ENCODE measurements around the gene ACOT8. TPM values are rescaled to one million over a fixed set of nuclear protein-coding genes. Genes with fewer than 3 reads are reported as not detected.

Gene ACOT8
- total and polyA plus RNA-seq, 9 of the 15 experiments (the other 6 are each of a cell fraction or from before 2014, with no cell fraction given), result 8.2 to 46.7 (median 20.7) TPM

DNA sequence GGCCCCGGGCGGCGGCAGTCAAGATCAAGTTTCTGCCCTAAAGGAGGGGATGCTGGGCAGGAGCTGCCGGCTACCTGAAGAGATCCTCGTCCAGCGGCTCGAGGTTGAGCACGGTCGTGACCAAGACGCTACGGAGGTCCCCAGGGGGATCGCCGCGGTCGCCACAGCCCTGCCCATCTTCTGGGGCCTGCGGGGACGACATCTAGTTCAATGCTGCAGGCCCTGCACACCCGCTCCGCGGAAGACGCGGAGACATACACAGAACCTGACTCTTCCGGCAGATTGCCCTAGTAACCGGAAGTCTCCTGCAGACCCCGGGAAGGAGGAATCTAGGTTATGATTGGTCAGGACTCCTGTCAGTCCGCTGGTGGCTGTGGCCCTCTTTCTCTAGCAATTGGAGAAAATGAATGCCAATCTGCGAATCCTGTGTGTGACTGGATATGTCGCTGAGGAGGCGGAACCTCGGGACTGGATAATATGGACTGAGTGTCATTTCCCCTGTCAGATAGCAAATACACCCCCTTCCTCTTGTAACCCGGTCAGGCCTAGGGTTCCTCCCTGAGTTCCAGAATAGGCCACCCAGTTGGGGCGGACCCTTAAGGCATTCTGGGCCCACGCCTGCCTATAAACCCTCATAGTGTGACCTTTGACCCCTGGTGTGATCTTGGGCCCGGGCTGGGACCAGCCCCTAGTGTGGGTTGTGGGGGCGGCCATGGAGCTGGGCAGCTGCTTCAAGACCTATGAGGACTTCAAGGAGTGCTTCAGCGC lies at the start of gene ACOT8, which contains the start of gene ZSWIM3 (continued):
- TF ChIP-seq PKNOX1 (IDR thresholded peaks at IDR 0.05) (peak; percentile 100), DMBX1 (CRISPR knock-in tag; IDR thresholded peaks at IDR 0.05; ENCODE audit: borderline replicate concordance) (no peak), ETV6 (IDR thresholded peaks at IDR 0.05; ENCODE audit: borderline replicate concordance in 1 of 2, low read depth in 2 of 2, low read length in 1 of 2) (no peak), ETV6 (CRISPR knock-in tag; IDR thresholded peaks at IDR 0.05; ENCODE audit: borderline replicate concordance) (no peak), SIN3B (IDR thresholded peaks at IDR 0.05; ENCODE audit: low read depth) (peak; percentile 62), CEBPG (CRISPR knock-in tag; IDR thresholded peaks at IDR 0.05) (no peak), CEBPG (tag; conservative IDR thresholded peaks at IDR 0.05 in 1 of 2, IDR thresholded peaks at IDR 0.05 in 1 of 2) (no peak), ZNF140 (CRISPR knock-in tag; IDR thresholded peaks at IDR 0.05) (no peak), ZNF316 (IDR thresholded peaks at IDR 0.05) (no peak), HNRNPUL1 (IDR thresholded peaks at IDR 0.05; ENCODE audit: low read length) (no peak), U2AF1 (optimal IDR thresholded peaks at IDR 0.05; ENCODE audit: low read depth, low read length) (no peak), SIN3A (IDR thresholded peaks at IDR 0.05; ENCODE audit: borderline replicate concordance in 2 of 2, control insufficient read depth in 1 of 2, low read depth in 2 of 2, low read length in 2 of 2) (peak; percentile 71 to 74; a peak in 3 of 4 replicates), EGR1 (conservative IDR thresholded peaks at IDR 0.05) (peak; percentile 83), MTA3 (IDR thresholded peaks at IDR 0.05; ENCODE audit: borderline replicate concordance) (peak; percentile 88; the same call in 1 of the 2 replicates), EP300 (IDR thresholded peaks at IDR 0.05; ENCODE audit: low read length) (no peak)
- TF ChIP-seq, protein P1, sequence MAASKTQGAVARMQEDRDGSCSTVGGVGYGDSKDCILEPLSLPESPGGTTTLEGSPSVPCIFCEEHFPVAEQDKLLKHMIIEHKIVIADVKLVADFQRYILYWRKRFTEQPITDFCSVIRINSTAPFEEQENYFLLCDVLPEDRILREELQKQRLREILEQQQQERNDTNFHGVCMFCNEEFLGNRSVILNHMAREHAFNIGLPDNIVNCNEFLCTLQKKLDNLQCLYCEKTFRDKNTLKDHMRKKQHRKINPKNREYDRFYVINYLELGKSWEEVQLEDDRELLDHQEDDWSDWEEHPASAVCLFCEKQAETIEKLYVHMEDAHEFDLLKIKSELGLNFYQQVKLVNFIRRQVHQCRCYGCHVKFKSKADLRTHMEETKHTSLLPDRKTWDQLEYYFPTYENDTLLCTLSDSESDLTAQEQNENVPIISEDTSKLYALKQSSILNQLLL (CRISPR knock-in tag; IDR thresholded peaks at IDR 0.05; ENCODE audit: borderline replicate concordance), result no peak
- TF ChIP-seq, protein P2, sequence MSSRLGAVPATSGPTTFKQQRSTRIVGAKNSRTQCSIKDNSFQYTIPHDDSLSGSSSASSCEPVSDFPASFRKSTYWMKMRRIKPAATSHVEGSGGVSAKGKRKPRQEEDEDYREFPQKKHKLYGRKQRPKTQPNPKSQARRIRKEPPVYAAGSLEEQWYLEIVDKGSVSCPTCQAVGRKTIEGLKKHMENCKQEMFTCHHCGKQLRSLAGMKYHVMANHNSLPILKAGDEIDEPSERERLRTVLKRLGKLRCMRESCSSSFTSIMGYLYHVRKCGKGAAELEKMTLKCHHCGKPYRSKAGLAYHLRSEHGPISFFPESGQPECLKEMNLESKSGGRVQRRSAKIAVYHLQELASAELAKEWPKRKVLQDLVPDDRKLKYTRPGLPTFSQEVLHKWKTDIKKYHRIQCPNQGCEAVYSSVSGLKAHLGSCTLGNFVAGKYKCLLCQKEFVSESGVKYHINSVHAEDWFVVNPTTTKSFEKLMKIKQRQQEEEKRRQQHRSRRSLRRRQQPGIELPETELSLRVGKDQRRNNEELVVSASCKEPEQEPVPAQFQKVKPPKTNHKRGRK (tag; IDR thresholded peaks at IDR 0.05), result no peak
- TF ChIP-seq, protein P3, sequence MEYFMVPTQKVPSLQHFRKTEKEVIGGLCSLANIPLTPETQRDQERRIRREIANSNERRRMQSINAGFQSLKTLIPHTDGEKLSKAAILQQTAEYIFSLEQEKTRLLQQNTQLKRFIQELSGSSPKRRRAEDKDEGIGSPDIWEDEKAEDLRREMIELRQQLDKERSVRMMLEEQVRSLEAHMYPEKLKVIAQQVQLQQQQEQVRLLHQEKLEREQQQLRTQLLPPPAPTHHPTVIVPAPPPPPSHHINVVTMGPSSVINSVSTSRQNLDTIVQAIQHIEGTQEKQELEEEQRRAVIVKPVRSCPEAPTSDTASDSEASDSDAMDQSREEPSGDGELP (CRISPR knock-in tag; IDR thresholded peaks at IDR 0.05; ENCODE audit: borderline replicate concordance), result peak; percentile 53; the same call in 1 of the 2 replicates
- TF ChIP-seq, protein P4, sequence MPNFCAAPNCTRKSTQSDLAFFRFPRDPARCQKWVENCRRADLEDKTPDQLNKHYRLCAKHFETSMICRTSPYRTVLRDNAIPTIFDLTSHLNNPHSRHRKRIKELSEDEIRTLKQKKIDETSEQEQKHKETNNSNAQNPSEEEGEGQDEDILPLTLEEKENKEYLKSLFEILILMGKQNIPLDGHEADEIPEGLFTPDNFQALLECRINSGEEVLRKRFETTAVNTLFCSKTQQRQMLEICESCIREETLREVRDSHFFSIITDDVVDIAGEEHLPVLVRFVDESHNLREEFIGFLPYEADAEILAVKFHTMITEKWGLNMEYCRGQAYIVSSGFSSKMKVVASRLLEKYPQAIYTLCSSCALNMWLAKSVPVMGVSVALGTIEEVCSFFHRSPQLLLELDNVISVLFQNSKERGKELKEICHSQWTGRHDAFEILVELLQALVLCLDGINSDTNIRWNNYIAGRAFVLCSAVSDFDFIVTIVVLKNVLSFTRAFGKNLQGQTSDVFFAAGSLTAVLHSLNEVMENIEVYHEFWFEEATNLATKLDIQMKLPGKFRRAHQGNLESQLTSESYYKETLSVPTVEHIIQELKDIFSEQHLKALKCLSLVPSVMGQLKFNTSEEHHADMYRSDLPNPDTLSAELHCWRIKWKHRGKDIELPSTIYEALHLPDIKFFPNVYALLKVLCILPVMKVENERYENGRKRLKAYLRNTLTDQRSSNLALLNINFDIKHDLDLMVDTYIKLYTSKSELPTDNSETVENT (CRISPR knock-in tag; IDR thresholded peaks at IDR 0.05), result no peak

Data from K562 (cell line).